ENCODE measurements around the gene ANKRD34A. TPM values are rescaled to one million over a fixed set of nuclear protein-coding genes. Genes with fewer than 3 reads are reported as not detected.

The ANKRD34A gene
- total RNA-seq, 1 experiment from 2014 or later: 0.77 TPM

- intact Hi-C loops (cut with micrococcal nuclease; ENCODE audit: unreplicated experiment): loop anchor here (2.0 to 5.0 kb wide), 3 partner anchors 35 to 49 kb away; no protein-coding TSS in a partner anchor
- no peak overlapping the region for H3K4me3 Mint-ChIP-seq (ENCODE audit: unreplicated experiment)
Observed at GRCh38 chr1:145927916-145928643, 36.3 kb downstream of the ANKRD34A start.

GRCh38 chr1:145927063-145927886 lies 37.1 kb downstream of the ANKRD34A start, which contains the start of gene RBM8A:
Gene RBM8A, minus strand, starts transcription at chr1:145927484. Its CDS starts 58 bp downstream, at chr1:145927426.
- H3K4me1 ChIP-seq: peaks cover 3% of the 10 kb centered on the region
- H3K27ac Mint-ChIP-seq (ENCODE audit: unreplicated experiment): no peak within 1 kb of the TSS
- H3K27me3 Mint-ChIP-seq (ENCODE audit: insufficient read depth, unreplicated experiment): no peaks in the 10 kb centered on the region
- H3K9me3 ChIP-seq: no peaks in the 10 kb centered on the region
- CTCF ChIA-PET: interaction anchor here (0.6 to 1.9 kb wide), 8 partner anchors 9 to 68 kb away, joined by 3 to 15 read pairs (median 6); partner anchors contain the start of genes ANKRD34A, LIX1L, PIAS3 and POLR3GL
- H3K4me1 Mint-ChIP-seq (ENCODE audit: low read depth, unreplicated experiment): peaks cover 6% of the 10 kb centered on the region
- H3K36me3 ChIP-seq (ENCODE audit: control insufficient read depth, insufficient read depth, low read length): no peaks in the 10 kb centered on the region
- POLR2A ChIA-PET: interaction anchor here (0.9 to 2.8 kb wide), 10 partner anchors 8 to 125 kb away, joined by 3 to 25 read pairs (median 7); partner anchors contain the start of genes ANKRD34A, LIX1L, NUDT17 and PEX11B
- peak; percentile 73 to 74 for TF ChIP-seq CTCF (IDR thresholded peaks at IDR 0.05; ENCODE audit: insufficient read depth in 1 of 2, low read depth in 1 of 2, low read length in 1 of 2, severe bottlenecking in 1 of 2, unreplicated experiment in 1 of 2)
- intact Hi-C loops (cut with micrococcal nuclease; ENCODE audit: unreplicated experiment): loop anchor here (2.0 to 5.0 kb wide), 3 partner anchors 35 to 50 kb away; no protein-coding TSS in a partner anchor
- BruUV-seq (replicated peaks): no TSS peak
- no peaks in the 10 kb centered on the region for H3K9me3 Mint-ChIP-seq (ENCODE audit: unreplicated experiment)
- H3K36me3 Mint-ChIP-seq (ENCODE audit: insufficient read depth, unreplicated experiment): peaks cover 5% of the 10 kb centered on the region
- H3K4me3 Mint-ChIP-seq (ENCODE audit: unreplicated experiment): no peak within 1 kb of the TSS
- DNase-seq: peak; percentile 95 to 97
- H3K4me3 ChIP-seq (ENCODE audit: low read depth, low read length): peak within 1 kb of the TSS; percentile 84
- no peaks in the 10 kb centered on the region for H3K27me3 ChIP-seq (replicated peaks; ENCODE audit: control insufficient read depth, insufficient read depth, low read length)

More at GRCh38 chr1:145927916-145928643, 36.3 kb downstream of the ANKRD34A start:
- Histone ChIP-seq H3K27me3 (replicated peaks; ENCODE audit: control insufficient read depth, insufficient read depth, low read length) (no peaks in the 10 kb centered on the region), H3K4me3 (ENCODE audit: low read depth, low read length) (peak overlapping the region; percentile 84), H3K4me1 (peaks cover 6% of the 10 kb centered on the region), H3K36me3 (ENCODE audit: control insufficient read depth, insufficient read depth, low read length) (no peaks in the 10 kb centered on the region), H3K9me3 (no peaks in the 10 kb centered on the region)
- no peak for TF ChIP-seq CTCF (IDR thresholded peaks at IDR 0.05; ENCODE audit: insufficient read depth in 1 of 2, low read depth in 1 of 2, low read length in 1 of 2, severe bottlenecking in 1 of 2, unreplicated experiment in 1 of 2)
- ChIA-PET POLR2A (interaction anchor here (0.9 to 2.8 kb wide), 10 partner anchors 8 to 124 kb away, joined by 3 to 25 read pairs (median 7); partner anchors contain the start of genes ANKRD34A, LIX1L, NUDT17 and PEX11B), CTCF (interaction anchor here (0.6 to 1.9 kb wide), 8 partner anchors 8 to 69 kb away, joined by 3 to 15 read pairs (median 6); partner anchors contain the start of genes ANKRD34A, LIX1L, PIAS3 and POLR3GL)
- H3K36me3 Mint-ChIP-seq (ENCODE audit: insufficient read depth, unreplicated experiment): peaks cover 1% of the 10 kb centered on the region
- H3K4me1 Mint-ChIP-seq (ENCODE audit: low read depth, unreplicated experiment): peaks cover 6% of the 10 kb centered on the region
- no peaks in the 10 kb centered on the region for H3K27me3 Mint-ChIP-seq (ENCODE audit: insufficient read depth, unreplicated experiment)
- BruUV-seq (replicated peaks): TSS peak; percentile 97
- no peaks in the 10 kb centered on the region for H3K9me3 Mint-ChIP-seq (ENCODE audit: unreplicated experiment)
- DNase-seq: no peak
- H3K27ac Mint-ChIP-seq (ENCODE audit: unreplicated experiment): no peak overlapping the region

All from Caco-2 (cell line).